Natural killer cell (primary cell): ENCODE results near the gene HMGN2. TPM values are rescaled to one million over a fixed set of nuclear protein-coding genes. Genes with fewer than 3 reads are reported as not detected.
"Not testable (repeated sequence)": the region's sequence is repeated elsewhere in the genome, so short reads cannot be mapped to it uniquely, and the experiment has no call there.

Experiments used
- ATAC-seq, 3 donors: fragments of 150-1000 bp in 2 of 3; fragments of 200-7000 bp in 1 of 3; cut with Tn5 transposase; 1 replicate in 1 of 3; 2 replicates in 2 of 3; pipeline ENCODE4 v1.10.0; 2021; ENCODE audit warnings: mild to moderate bottlenecking in 2 of 3, moderate library complexity in 2 of 3
- DNase-seq, 2 donors: peaks; one replicate each; pipeline versions ENCODE4 v3.0.0 to v3.0.0-alpha.2; 2013 to 2021; ENCODE audit warnings: mixed read lengths in 1 of 2
- H3K27ac ChIP-seq: one replicate; pipeline ENCODE4 v1.5.1; 2013; ENCODE audit warnings: mild to moderate bottlenecking, low read length
- H3K27me3 ChIP-seq: one replicate; pipeline ENCODE4 v1.6.1; 2013; ENCODE audit warnings: low read length; ENCODE audit not compliant: control insufficient read depth, insufficient read depth
- H3K36me3 ChIP-seq: one replicate; pipeline ENCODE4 v1.6.1; 2013; ENCODE audit warnings: low read length; ENCODE audit not compliant: control insufficient read depth, insufficient read depth
- H3K4me1 ChIP-seq: one replicate; pipeline ENCODE4 v1.6.1; 2013; ENCODE audit warnings: low read length; ENCODE audit not compliant: control insufficient read depth, insufficient read depth
- H3K4me3 ChIP-seq: one replicate; pipeline ENCODE4 v1.5.1; 2013; ENCODE audit warnings: low read length
- H3K9me3 ChIP-seq: one replicate; pipeline ENCODE4 v1.6.1; 2013; ENCODE audit warnings: low read length; ENCODE audit not compliant: control insufficient read depth, insufficient read depth
- H3K27ac Mint-ChIP-seq, 2 donors: one replicate each; pipeline ENCODE4 v1.8.0; 2022; ENCODE audit warnings: mild to moderate bottlenecking in 2 of 2, mixed read lengths in 2 of 2, moderate library complexity in 1 of 2
- H3K27me3 Mint-ChIP-seq, 2 donors: one replicate each; pipeline ENCODE4 v1.8.0; 2022; ENCODE audit warnings: low read depth in 2 of 2, mixed read lengths in 2 of 2
- H3K36me3 Mint-ChIP-seq: one replicate; pipeline ENCODE4 v1.8.0; 2022; ENCODE audit warnings: mixed read lengths
- H3K4me1 Mint-ChIP-seq, 2 donors: one replicate each; pipeline ENCODE4 v1.8.0; 2022; ENCODE audit warnings: mixed read lengths in 2 of 2
- H3K4me3 Mint-ChIP-seq: one replicate; pipeline ENCODE4 v1.8.0; 2022; ENCODE audit warnings: mild to moderate bottlenecking, moderate library complexity, mixed read lengths
- H3K9me3 Mint-ChIP-seq, 2 donors: one replicate each; pipeline ENCODE4 v1.8.0; 2022; ENCODE audit warnings: mixed read lengths in 2 of 2
- CTCF ChIP-seq: fragments of 200-600 bp; IDR thresholded peaks from one replicate; pipeline ENCODE4 v1.8.0; 2022; ENCODE audit warnings: antibody characterized with exemption
- WGBS: methylation state at CpG from one replicate; pipeline ENCODE4 v1.1.7; 2013; ENCODE audit warnings: missing lambda C conversion rate; ENCODE audit not compliant: insufficient coverage; 5-methylcytosine and 5-hydroxymethylcytosine counted together
- intact Hi-C: fragments of 100-400 bp; cut with micrococcal nuclease; formaldehyde crosslinking; loops from one replicate; pipeline ENCODE4 v1.14.2; 2022
- total RNA-seq, 4 donors: library from RNA; stranded (reverse); fragments of 120-200 nt in 1 of 4; gene quantifications; one replicate each; pipeline versions ENCODE4 v1.2.3 to v1.2.4, GENCODE V29; 2013 to 2022

HMGN2 gene
- total RNA-seq, 3 donors from 2014 or later (not counting 1 experiment from before 2014, with no cell fraction given) = 315 to 364 (median 326) TPM

GRCh38 chr1:26500488-26501175 lies 28.4 kb downstream of the HMGN2 start:
- H3K9me3 Mint-ChIP-seq = no peaks in the 10 kb centered on the region
- WGBS = under 1% methylated on average over 74 of the region's 74 CpGs
- Histone ChIP-seq H3K4me1 (peaks cover 15% of the 10 kb centered on the region), H3K9me3 (no peaks in the 10 kb centered on the region), H3K4me3 (peak overlapping the region; percentile 82), H3K27ac (peak overlapping the region; percentile 91), H3K27me3 (no peaks in the 10 kb centered on the region), H3K36me3 (no peaks in the 10 kb centered on the region)
- H3K4me1 Mint-ChIP-seq = peaks cover 0 to 16% of the 10 kb centered on the region in 2 donors
- peak; percentile 50 for TF ChIP-seq CTCF
- intact Hi-C loops = loop anchor here (1.0 to 2.0 kb wide), 2 partner anchors 42 to 289 kb away; no protein-coding TSS in a partner anchor
- no peaks in the 10 kb centered on the region for H3K36me3 Mint-ChIP-seq
- no peaks in the 10 kb centered on the region for H3K27me3 Mint-ChIP-seq
- peak; percentile 85 to 89 for DNase-seq
- H3K4me3 Mint-ChIP-seq = peak overlapping the region; percentile 85
- H3K27ac Mint-ChIP-seq = peak overlapping the region; percentile 76 to 77
- ATAC-seq = peak; percentile 76 to 89 (median 79)

- 85% methylated on average over 1 of the region's 2 CpGs for WGBS
- H3K4me1 ChIP-seq, H3K36me3 ChIP-seq, H3K27ac Mint-ChIP-seq, H3K36me3 Mint-ChIP-seq, H3K27me3 ChIP-seq, DNase-seq, H3K9me3 ChIP-seq, H3K9me3 Mint-ChIP-seq, H3K27me3 Mint-ChIP-seq, ATAC-seq, H3K4me3 ChIP-seq, H3K4me3 Mint-ChIP-seq, intact Hi-C loops, H3K27ac ChIP-seq, H3K4me1 Mint-ChIP-seq: not testable (repeated sequence)
These were observed 38.5 kb downstream of the HMGN2 start for GRCh38 chr1:26510711-26511110.

GRCh38 chr1:26515836-26516235 lies 43.6 kb downstream of the HMGN2 start:
- intact Hi-C loops, H3K9me3 ChIP-seq, H3K36me3 Mint-ChIP-seq: not testable (repeated sequence)

GRCh38 chr1:26516987-26517765 lies 44.9 kb downstream of the HMGN2 start:
- no peak overlapping the region for H3K4me3 ChIP-seq
- no peaks in the 10 kb centered on the region for H3K4me1 ChIP-seq
- Mint-ChIP-seq H3K27me3 (no peaks in the 10 kb centered on the region), H3K4me3 (no peak overlapping the region), H3K9me3 (no peaks in the 10 kb centered on the region), H3K4me1 (no peaks in the 10 kb centered on the region), H3K27ac (no peak overlapping the region), H3K36me3 (no peaks in the 10 kb centered on the region)
- H3K9me3 ChIP-seq = no peaks in the 10 kb centered on the region
- H3K36me3 ChIP-seq = no peaks in the 10 kb centered on the region
- H3K27ac ChIP-seq = no peak overlapping the region
- ATAC-seq = no peak
- DNase-seq = no peak
- intact Hi-C loops = no loop called here
- H3K27me3 ChIP-seq = no peaks in the 10 kb centered on the region
- 97% methylated on average over 3 of the region's 4 CpGs for WGBS
- TF ChIP-seq CTCF = no peak

More at GRCh38 chr1:26515836-26516235, 43.6 kb downstream of the HMGN2 start:
- not testable (repeated sequence) for H3K4me3 ChIP-seq, H3K36me3 ChIP-seq, H3K4me1 ChIP-seq, H3K27me3 Mint-ChIP-seq, H3K4me1 Mint-ChIP-seq, H3K27ac Mint-ChIP-seq, H3K4me3 Mint-ChIP-seq, H3K9me3 Mint-ChIP-seq, H3K27ac ChIP-seq, ATAC-seq, H3K27me3 ChIP-seq, DNase-seq
- 93% methylated on average over 4 of the region's 4 CpGs for WGBS
